GM18526 (cell line): ENCODE results near the gene THY1.

Experiments
- POLR2A ChIP-seq: IDR thresholded peaks from 3 replicates; pipeline ENCODE4 v1.6.1; 2011; ENCODE audit not compliant: insufficient read length; ENCODE audit errors: extremely low read depth

The THY1 gene

GRCh38 chr11:119423509-119424254, 710 bp upstream of the THY1 start:
- no peak for TF ChIP-seq POLR2A

GRCh38 chr11:119421941-119422808, 797 bp downstream of the THY1 start:
- no peak for TF ChIP-seq POLR2A

DNA sequence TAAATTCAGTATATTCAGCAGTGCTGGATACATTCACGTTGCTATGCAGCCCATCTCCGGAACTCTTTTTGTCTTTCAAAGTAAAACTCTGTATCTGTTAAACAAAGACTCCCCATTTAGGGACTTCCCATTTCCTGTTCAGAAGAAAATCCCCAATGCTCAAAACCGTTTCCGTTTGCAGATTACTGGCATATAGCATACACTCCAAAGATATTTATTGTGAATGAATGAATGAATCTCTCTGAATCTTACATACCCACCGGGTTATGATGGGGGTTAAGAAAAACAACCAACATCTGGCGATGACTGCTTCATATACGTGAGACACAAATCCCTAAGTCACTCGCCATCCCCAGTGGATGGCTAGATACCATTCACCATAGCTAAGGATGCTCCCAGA, 1.6 kb downstream of the THY1 start:
- no peak for TF ChIP-seq POLR2A

GRCh38 chr11:119420631-119421030, 2.3 kb downstream of the THY1 start:
- TF ChIP-seq POLR2A: no peak

DNA sequence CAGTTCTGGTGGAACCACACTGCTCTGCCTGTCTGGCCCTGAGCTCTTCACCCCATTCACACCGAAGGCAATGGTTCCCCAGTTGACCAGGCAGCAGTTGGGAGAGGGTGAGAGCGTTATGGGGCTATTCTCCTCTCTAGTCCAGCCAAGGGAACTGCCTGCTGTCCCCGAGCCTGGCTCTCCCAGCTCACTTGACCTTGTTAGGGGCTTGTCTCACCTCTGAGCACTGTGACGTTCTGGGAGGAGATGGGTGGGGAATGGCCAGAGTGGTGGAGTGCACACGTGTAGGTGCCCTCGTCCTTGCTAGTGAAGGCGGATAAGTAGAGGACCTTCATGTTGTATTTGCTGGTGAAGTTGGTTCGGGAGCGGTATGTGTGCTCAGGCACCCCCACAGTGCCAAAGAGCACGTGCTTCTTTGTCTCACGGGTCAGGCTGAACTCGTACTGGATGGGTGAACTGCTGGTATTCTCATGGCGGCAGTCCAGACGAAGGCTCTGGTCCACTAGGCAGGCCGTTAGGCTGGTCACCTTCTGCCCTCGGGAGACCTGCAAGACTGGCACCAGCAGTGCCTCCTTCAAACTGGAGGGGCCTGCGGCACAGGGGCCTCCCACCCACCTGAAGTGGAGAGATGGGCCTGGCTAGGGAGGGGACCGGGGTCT, 3.0 kb downstream of the THY1 start:
- TF ChIP-seq POLR2A: no peak

DNA sequence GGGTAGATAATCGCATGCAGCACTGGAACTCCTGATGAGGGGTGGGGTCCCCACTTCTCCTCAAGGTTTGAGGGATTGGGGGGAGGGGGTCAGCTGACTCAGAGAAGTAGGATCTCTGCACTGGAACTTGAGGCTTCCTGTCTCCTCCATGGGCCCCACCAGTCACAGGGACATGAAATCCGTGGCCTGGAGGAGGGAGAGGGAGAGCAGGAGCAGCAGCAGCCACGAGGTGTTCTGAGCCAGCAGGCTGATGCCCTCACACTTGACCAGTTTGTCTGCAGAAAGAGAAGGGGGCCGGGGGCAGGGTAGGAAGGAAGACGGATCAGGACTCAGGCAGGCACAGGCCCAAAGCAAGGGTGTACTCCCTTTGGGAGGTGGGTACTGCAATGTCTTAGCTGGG, 3.7 kb downstream of the THY1 start:
- TF ChIP-seq POLR2A: no peak

DNA sequence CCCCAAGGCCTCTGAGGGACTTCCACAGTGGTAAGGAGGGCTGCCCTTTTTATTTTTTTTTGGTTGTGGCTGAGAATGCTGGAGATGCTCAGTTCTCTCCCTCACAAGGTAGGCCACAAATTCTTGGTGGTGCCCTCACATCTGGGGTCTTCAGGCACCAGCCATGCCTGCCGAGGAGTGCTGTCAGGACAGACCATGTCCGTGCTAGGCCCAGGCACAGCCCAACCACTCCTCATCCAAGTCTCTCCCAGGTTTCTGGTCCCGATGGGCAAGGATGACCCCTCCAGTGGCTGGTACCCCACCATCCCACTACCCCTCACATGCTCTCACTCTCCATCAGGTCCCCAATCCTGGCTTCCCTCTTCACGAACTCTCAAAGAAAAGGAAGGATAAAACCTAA, 4.2 kb downstream of the THY1 start:
- TF ChIP-seq POLR2A: no peak

DNA sequence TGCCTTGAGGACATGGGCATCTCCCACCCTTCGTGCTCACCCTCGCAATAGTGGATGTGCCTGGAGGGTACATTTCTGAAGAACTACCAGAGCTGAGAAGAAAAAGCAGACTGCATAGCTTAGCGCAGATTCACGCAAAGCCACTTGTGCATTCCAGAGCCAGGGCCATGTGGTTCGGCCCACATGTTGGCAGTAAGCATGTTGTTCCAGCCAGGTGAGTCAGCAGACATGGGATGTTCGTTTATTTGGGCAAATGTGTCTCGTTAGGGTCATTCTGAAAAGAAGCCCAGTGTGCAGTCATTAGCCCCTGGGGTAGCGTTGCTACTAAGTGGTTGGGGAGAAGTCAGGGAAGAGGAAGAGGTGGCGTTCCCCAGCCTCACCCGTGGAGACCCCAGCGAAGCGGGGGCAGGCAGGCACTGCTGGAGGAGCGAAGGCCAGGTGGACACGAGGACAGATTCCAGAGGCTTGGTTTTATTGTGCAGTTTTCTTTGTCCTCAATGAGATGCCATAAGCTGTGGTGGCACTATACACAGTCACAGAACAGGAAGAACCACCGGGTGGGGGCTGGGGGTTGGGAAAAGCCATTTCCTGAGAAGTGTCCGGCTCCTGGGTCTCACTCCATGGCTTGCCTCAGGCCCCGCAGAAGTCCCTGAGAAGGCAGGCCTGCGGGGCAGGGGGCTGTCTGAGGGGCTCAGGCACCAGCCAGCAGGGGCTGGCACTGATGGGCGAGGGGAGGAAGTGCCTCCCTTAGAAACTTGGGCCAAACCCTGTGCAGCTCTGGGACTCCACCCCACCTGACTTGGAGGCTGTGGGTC, 5.0 kb downstream of the THY1 start:
- TF ChIP-seq POLR2A: no peak

GRCh38 chr11:119416606-119417580, 6.1 kb downstream of the THY1 start:
- TF ChIP-seq POLR2A: no peak

- no peak for TF ChIP-seq POLR2A
Observed at GRCh38 chr11:119415966-119416365, 7.0 kb downstream of the THY1 start.

DNA sequence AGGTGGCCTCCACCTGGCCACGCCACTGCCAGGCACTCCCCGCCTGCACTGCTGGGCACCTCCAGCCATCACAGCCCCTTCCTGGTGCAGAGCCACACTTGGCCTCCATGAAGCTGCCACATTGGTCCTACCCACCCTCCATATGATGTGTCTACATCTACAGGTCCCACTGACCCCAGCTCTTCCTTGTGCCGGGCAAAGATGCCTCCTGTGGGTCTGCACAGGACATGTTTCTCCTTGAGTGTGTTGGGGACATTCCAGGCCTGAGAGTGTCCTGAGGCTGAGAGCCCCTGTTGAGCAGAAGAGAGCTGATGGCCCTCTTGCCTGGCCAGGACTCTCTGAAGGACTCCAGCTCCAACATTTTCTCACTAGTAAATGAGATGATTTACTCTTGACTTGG, 7.5 kb downstream of the THY1 start:
- TF ChIP-seq POLR2A: no peak

DNA sequence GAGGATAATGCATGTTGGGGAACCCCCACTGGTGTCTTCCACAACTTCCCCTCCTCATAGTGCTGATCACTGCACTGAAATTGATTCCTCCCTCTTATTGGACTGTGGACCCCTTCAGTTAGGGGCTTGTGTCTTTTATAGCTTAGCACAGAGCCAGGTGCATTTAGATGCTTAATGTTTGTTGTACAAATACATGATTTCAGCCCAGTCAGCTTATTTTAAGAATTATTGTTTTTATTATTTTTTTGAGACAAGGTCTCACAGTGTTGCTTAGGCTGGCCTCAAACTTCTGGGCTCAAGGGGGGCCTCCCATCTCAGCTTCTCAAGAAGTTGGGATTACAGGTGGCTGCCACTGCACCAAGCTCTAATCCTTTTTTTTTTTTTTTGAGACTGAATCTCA, 8.2 kb downstream of the THY1 start:
- TF ChIP-seq POLR2A: no peak

DNA sequence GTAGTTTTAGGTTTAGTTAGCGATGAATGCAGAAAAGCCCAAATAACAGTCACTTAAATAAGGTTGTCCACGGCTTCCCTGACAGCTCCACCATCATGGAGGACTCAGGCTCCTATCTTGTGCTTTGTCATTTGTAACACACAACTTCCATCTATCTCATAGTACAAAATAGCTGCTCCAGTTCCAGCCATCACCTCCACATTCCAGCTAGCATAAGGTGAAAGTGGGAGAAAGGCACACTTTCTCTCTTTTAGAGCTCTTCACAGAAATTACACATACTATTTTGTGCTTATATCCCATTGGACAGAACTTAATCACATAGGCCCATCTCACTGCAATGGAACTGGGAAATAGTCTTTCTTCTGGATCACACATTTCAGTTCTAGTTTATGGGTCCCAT, 8.7 kb downstream of the THY1 start:
- no peak for TF ChIP-seq POLR2A

DNA sequence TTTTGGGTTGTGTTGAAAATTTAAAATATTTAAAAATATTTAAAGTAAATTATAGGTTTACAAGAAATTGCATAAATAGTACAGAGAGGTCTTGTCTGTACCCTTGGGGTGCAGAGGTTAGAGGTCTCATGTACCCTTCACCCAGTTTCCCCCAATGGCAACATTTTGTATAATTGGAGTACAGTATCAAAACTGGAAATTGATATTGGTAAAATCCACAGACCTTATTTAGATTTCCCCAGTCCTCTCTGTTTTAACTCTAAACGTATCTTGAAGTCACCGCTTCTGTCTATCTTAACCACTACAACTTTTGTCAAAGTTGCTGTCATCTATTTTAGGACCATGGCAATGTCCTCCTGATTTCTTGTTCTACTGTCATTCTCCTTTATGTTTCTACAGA, 10.9 kb downstream of the THY1 start:
- TF ChIP-seq POLR2A: no peak
